Adrenal gland (tissue), 5 donors: ENCODE results near the gene KIAA1549.

ENCODE experiments used
- POLR2A ChIP-seq, 2 donors: fragments of 450-650 bp; IDR thresholded peaks; one replicate each; pipeline ENCODE4 v1.6.1; 2017; ENCODE audit warnings: antibody characterized with exemption in 2 of 2, mild to moderate bottlenecking in 2 of 2, moderate library complexity in 1 of 2
- TF ChIP-seq, protein P1 (sequence below), 6 experiments: fragments of 450-650 bp in 4 of 6; fragments of 200-600 bp in 2 of 6; sonication (generic) in 1 of 6; IDR thresholded peaks; 1 replicate in 5 of 6; 2 replicates in 1 of 6; pipeline versions ENCODE4 v1.5.1 to v1.8.0; 2016 to 2021; ENCODE audit warnings: antibody characterized with exemption in 6 of 6, mild to moderate bottlenecking in 2 of 6, moderate library complexity in 1 of 6
- donor health status: DM: no; HTN: no; CAD: no.

DNA sequence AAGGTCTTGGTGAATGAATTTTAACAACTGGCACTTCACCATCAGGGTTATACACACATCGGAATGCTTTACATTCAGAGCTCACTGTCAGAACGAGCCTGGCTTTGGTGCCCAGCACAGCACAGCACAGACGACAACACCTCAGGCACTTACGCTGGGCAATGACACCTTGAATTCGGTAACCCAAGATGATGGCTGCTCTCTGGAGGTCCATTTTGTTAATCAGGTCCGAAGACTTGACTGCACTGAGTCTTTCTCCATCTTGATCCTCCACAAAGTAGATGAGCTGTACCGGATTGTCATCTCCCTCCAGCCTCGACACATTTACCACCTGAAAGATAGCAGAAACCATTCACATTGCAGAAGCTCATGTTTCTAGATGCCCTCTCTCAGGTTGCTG, 82.4 kb downstream of the KIAA1549 start:
- TF ChIP-seq, protein P1, sequence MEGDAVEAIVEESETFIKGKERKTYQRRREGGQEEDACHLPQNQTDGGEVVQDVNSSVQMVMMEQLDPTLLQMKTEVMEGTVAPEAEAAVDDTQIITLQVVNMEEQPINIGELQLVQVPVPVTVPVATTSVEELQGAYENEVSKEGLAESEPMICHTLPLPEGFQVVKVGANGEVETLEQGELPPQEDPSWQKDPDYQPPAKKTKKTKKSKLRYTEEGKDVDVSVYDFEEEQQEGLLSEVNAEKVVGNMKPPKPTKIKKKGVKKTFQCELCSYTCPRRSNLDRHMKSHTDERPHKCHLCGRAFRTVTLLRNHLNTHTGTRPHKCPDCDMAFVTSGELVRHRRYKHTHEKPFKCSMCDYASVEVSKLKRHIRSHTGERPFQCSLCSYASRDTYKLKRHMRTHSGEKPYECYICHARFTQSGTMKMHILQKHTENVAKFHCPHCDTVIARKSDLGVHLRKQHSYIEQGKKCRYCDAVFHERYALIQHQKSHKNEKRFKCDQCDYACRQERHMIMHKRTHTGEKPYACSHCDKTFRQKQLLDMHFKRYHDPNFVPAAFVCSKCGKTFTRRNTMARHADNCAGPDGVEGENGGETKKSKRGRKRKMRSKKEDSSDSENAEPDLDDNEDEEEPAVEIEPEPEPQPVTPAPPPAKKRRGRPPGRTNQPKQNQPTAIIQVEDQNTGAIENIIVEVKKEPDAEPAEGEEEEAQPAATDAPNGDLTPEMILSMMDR (IDR thresholded peaks at IDR 0.05), result no peak
- TF ChIP-seq POLR2A (IDR thresholded peaks at IDR 0.05), result no peak
